DOHH2 (cell line): ENCODE measurements around the gene TBX4.

Source experiments
- EZH2phosphoT487 ChIP-seq: fragments of 200-600 bp; sonication (generic); IDR thresholded peaks from 2 replicates; pipeline ENCODE4 v1.6.1; 2017; ENCODE audit warnings: borderline replicate concordance, mild to moderate bottlenecking, antibody characterized with exemption, low read length, moderate library complexity, mixed read lengths
- TF ChIP-seq, protein P1 (sequence below): fragments of 200-600 bp; sonication (generic); IDR thresholded peaks from one replicate; pipeline ENCODE4 v1.5.1; 2014; ENCODE audit warnings: antibody characterized with exemption, mild to moderate bottlenecking, low read depth, low read length; ENCODE audit not compliant: poor library complexity, severe bottlenecking

DNA sequence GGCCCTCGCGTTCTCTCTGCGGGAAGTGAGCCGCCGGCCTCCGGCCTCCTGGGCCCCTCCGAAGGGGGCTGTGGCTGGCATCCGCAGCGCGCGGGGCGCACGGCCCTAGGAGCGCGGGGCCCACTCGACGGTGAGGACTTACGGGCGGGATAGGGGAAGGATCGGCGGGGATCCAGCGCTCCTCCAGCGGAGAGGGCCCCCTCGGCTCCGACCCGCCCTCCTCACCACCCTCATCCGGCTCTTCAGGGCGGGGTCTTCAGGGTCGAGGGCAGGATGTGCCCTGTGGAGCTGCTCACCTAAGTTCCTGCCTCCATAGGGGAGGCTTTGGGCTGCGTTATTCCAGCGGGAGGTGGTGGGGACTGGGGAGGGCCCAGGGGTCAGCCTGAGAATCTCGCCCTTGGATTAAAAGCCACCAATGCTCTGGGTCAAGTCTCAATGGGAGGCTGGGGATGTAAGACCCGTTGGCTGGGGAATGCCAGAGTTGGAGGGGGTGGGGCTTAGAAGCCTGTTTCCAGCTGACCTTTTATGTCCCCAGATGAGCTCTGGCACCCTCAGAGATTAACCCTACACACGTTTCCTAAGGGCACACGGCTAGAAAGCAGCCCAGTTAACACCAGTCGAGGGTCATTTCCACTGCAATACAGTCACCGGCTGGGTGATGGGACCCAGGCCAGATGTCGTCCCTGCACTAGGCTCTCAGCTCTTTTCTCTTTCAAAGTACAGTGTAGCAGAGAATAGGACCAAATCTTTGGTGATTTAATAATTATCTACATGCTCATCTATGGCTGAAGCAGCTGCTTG is 39.2 kb upstream of the TBX4 start:
- TF ChIP-seq, protein P1, sequence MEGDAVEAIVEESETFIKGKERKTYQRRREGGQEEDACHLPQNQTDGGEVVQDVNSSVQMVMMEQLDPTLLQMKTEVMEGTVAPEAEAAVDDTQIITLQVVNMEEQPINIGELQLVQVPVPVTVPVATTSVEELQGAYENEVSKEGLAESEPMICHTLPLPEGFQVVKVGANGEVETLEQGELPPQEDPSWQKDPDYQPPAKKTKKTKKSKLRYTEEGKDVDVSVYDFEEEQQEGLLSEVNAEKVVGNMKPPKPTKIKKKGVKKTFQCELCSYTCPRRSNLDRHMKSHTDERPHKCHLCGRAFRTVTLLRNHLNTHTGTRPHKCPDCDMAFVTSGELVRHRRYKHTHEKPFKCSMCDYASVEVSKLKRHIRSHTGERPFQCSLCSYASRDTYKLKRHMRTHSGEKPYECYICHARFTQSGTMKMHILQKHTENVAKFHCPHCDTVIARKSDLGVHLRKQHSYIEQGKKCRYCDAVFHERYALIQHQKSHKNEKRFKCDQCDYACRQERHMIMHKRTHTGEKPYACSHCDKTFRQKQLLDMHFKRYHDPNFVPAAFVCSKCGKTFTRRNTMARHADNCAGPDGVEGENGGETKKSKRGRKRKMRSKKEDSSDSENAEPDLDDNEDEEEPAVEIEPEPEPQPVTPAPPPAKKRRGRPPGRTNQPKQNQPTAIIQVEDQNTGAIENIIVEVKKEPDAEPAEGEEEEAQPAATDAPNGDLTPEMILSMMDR, result no peak
- TF ChIP-seq EZH2phosphoT487, result no peak
